GM12875 (cell line): Measurements from ENCODE around the gene TMTC3.

Experiments used
- H3K4me3 ChIP-seq: one replicate; pipeline ENCODE4 v1.5.1; 2011; ENCODE audit warnings: low read depth, low read length, control low read depth
- CTCF ChIP-seq: IDR thresholded peaks from 2 replicates; pipeline ENCODE4 v1.5.1; 2011; ENCODE audit warnings: low read depth, mild to moderate bottlenecking, control low read depth, inconsistent platforms, low read length, moderate library complexity, borderline replicate concordance; ENCODE audit not compliant: insufficient read depth

TMTC3 gene

DNA sequence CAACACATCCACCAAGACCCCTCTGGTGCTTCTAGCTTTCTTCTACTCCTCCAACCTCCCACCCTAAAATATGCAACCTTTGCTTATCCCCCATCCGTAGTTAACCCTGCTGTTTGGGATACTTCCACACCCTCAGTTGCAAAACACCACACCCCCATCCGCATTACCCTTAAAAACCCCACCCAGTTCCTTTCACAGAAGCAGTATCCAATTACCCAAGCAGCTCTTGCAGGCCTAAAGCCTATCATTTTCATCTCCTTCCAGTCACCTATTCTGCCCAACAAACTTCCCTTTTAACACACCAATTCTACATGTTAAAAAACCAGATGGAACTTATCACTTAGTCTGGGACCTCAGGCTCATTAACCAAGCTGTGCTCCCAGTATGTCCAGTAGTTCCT is 88.2 kb downstream of the TMTC3 start:
- no peak overlapping the region for H3K4me3 ChIP-seq
- TF ChIP-seq CTCF: no peak

DNA sequence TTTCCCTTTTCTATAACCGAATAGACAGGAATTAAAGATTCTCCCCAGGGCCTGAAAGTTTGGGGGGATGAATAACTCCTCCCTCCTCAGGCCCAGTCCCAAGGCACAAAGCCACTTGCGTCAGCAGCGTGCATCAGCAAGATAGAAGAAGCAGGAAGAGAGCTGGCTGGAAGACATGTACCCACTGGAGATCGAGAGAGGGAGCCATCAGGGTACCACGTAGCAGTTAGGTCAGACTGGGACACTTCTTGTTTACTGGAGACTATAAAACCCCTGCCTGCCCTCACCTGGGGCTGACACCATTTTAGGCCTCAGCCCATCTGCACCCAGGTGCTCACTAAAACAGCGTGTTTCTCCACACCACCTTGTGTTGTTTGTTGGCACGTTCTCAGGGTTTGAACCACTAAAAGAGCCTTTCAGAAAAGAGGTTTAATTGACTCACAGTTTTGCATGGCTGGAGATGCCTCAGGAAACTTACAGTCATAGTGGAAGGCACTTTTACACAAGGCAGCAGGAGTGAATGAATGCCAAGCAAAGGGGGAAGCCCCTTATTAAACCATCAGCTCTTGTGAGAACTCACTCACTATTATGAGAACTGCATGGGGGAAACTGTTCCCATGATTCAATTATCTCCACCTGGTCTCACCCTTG is 93.2 kb downstream of the TMTC3 start:
- H3K4me3 ChIP-seq: no peak overlapping the region
- TF ChIP-seq CTCF: no peak

GRCh38 chr12:88237954-88238353 is 95.8 kb downstream of the TMTC3 start:
- H3K4me3 ChIP-seq: no peak overlapping the region
- TF ChIP-seq CTCF: no peak

- TF ChIP-seq CTCF: no peak
- H3K4me3 ChIP-seq: no peak overlapping the region
These were observed 96.3 kb downstream of the TMTC3 start for GRCh38 chr12:88238406-88238805.

GRCh38 chr12:88241862-88242570 is 99.9 kb downstream of the TMTC3 start:
- TF ChIP-seq CTCF: no peak
- no peak overlapping the region for H3K4me3 ChIP-seq

GRCh38 chr12:88242571-88242925 is 100.4 kb downstream of the TMTC3 start:
- TF ChIP-seq CTCF: no peak
- H3K4me3 ChIP-seq: no peak overlapping the region

DNA sequence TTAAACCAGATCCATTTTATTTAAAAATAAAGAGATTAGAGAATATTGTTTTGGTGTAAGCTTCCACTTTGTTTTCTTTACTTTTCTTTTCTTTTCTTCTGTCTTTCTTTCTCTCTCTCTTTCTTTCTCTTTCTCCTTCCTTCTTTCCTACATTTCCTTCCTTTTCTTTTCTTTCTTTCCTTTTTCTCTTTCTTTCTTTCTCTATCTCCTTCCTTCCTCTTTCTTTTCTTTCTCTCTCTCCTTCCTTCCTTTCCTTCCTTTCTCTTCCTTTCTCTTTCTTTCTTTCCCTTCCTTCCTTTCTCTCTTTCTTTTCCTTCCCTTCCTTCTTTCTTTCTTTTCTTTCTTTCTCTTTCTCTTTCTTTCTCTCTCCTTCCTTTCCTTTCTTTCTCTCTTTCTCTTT is 100.8 kb downstream of the TMTC3 start:
- TF ChIP-seq CTCF: no peak
- H3K4me3 ChIP-seq: no peak overlapping the region
